SK-N-SH (cell line): ENCODE measurements around the gene MPDZ. TPM values are rescaled to one million over a fixed set of nuclear protein-coding genes. Genes with fewer than 3 reads are reported as not detected.

Experiments used
- CTCF ChIA-PET: fragments of 300-600, 350-600 bp; formaldehyde crosslinking; extraction: SDS; loops from one replicate; lab custom pipeline; 2021; lab: Yijun Ruan, JAX
- POLR2A ChIA-PET: fragments of 350-600 bp; sonication (Branson Sonifier 250); formaldehyde crosslinking; extraction: SDS; loops from one replicate; lab custom pipeline; 2020; ENCODE audit warnings: antibody characterized with exemption, inconsistent platforms; lab: Yijun Ruan, JAX
- DNase-seq: peaks from one replicate; pipeline ENCODE4 v3.0.0; 2012
- H2AFZ ChIP-seq: fragments of 200-600 bp; sonication (generic); 2 replicates; pipeline ENCODE4 v1.8.1; 2016; ENCODE audit warnings: antibody characterized with exemption, mild to moderate bottlenecking, low read depth
- H3F3A ChIP-seq: fragments of 200-600 bp; sonication (generic); replicated peaks from 2 replicates; pipeline ENCODE3; 2016; ENCODE audit warnings: antibody characterized with exemption, mild to moderate bottlenecking; ENCODE audit not compliant: insufficient read depth
- H3K27ac ChIP-seq, 2 experiments: fragments of 200-500 bp in 1 of 2; fragments of 200-600 bp in 1 of 2; sonication (Bioruptor generic) in 1 of 2; sonication (generic), shearing (Covaris generic) in 1 of 2; 2 replicates each; pipeline versions ENCODE4 v1.5.1 to v1.6.1; 2014 to 2016; ENCODE audit warnings: low read depth in 2 of 2, inconsistent platforms in 1 of 2, low read length in 1 of 2, mild to moderate bottlenecking in 1 of 2, mixed read lengths in 1 of 2
- H3K27me3 ChIP-seq: fragments of 200-600 bp; sonication (generic), shearing (Covaris generic); 2 replicates; pipeline ENCODE4 v1.6.1; 2016; ENCODE audit warnings: mixed run types; ENCODE audit not compliant: insufficient read depth
- H3K36me3 ChIP-seq, 2 experiments: fragments of 200-500 bp in 1 of 2; fragments of 200-600 bp in 1 of 2; sonication (Bioruptor generic) in 1 of 2; sonication (generic) in 1 of 2; replicated peaks in 1 of 2; 2 replicates each; pipeline versions ENCODE3 to v1.5.1; 2014 to 2016; ENCODE audit warnings: low read length in 1 of 2, mild to moderate bottlenecking in 1 of 2; ENCODE audit not compliant: insufficient read depth in 2 of 2, control insufficient read depth in 1 of 2
- H3K4me1 ChIP-seq, 2 experiments: fragments of 200-500 bp in 1 of 2; fragments of 200-600 bp in 1 of 2; sonication (Bioruptor generic) in 1 of 2; sonication (generic), shearing (Covaris generic) in 1 of 2; 2 replicates each; pipeline versions ENCODE4 v1.5.1 to v1.6.1; 2014 to 2016; ENCODE audit warnings: low read depth in 1 of 2, low read length in 1 of 2, mixed run types in 1 of 2; ENCODE audit not compliant: insufficient read depth in 2 of 2, control insufficient read depth in 1 of 2
- H3K4me2 ChIP-seq: fragments of 200-600 bp; sonication (generic), shearing (Covaris generic); 2 replicates; pipeline ENCODE4 v1.6.1; 2017; ENCODE audit warnings: mixed run types
- H3K4me3 ChIP-seq, 2 experiments: fragments of 200-500 bp in 1 of 2; fragments of 200-600 bp in 1 of 2; sonication (Bioruptor generic) in 1 of 2; sonication (generic), shearing (Covaris generic) in 1 of 2; 2 replicates each; pipeline versions ENCODE4 v1.5.1 to v1.8.1; 2014 to 2016; ENCODE audit warnings: low read depth in 2 of 2, inconsistent platforms in 1 of 2, low read length in 1 of 2, mild to moderate bottlenecking in 1 of 2, mixed read lengths in 1 of 2, moderate library complexity in 1 of 2
- H3K79me2 ChIP-seq: fragments of 200-600 bp; sonication (generic); 2 replicates; pipeline ENCODE4 v1.8.1; 2017; ENCODE audit warnings: mild to moderate bottlenecking; ENCODE audit not compliant: insufficient read depth
- H3K9ac ChIP-seq: fragments of 200-600 bp; sonication (generic); 2 replicates; pipeline ENCODE4 v1.6.1; 2017; ENCODE audit warnings: mixed run types
- H3K9me2 ChIP-seq: fragments of 200-600 bp; sonication (generic); 2 replicates; pipeline ENCODE4 v1.6.1; 2017; ENCODE audit warnings: mixed run types
- H3K9me3 ChIP-seq: fragments of 200-600 bp; sonication (generic); 2 replicates; pipeline ENCODE4 v1.6.1; 2017; ENCODE audit warnings: mixed run types, mild to moderate bottlenecking, moderate library complexity
- H4K20me1 ChIP-seq: fragments of 200-600 bp; sonication (generic); 2 replicates; pipeline ENCODE4 v1.6.1; 2017; ENCODE audit warnings: mild to moderate bottlenecking, mixed run types; ENCODE audit not compliant: insufficient read depth
- ELF1 ChIP-seq: IDR thresholded peaks from 2 replicates; pipeline ENCODE4 v1.4.0; 2012
- EP300 ChIP-seq, 2 experiments: IDR thresholded peaks; 2 replicates each; pipeline versions ENCODE4 v1.4.0 to v1.6.1; 2012; ENCODE audit warnings: borderline replicate concordance in 1 of 2, low read depth in 1 of 2, low read length in 1 of 2
- FOXM1 ChIP-seq: IDR thresholded peaks from 2 replicates; pipeline ENCODE4 v1.4.0; 2012; ENCODE audit warnings: low read depth, mild to moderate bottlenecking
- GABPA ChIP-seq: IDR thresholded peaks from 2 replicates; pipeline ENCODE4 v1.4.0; 2012; ENCODE audit warnings: low read depth, mild to moderate bottlenecking
- MEF2A ChIP-seq: IDR thresholded peaks from 2 replicates; pipeline ENCODE4 v1.4.0; 2012; ENCODE audit warnings: low read depth, borderline replicate concordance
- PBX3 ChIP-seq: IDR thresholded peaks from 2 replicates; pipeline ENCODE4; 2012
- RCOR1 ChIP-seq: fragments of 150-350 bp; IDR thresholded peaks from 2 replicates; pipeline ENCODE4 v1.6.1; 2017; ENCODE audit warnings: antibody characterized with exemption, low read length
- RFX5 ChIP-seq: IDR thresholded peaks from 2 replicates; pipeline ENCODE4 v1.6.1; 2012; ENCODE audit warnings: mild to moderate bottlenecking, improper control_type of control experiment, low read length
- RXRA ChIP-seq: IDR thresholded peaks from 2 replicates; pipeline ENCODE4 v1.4.0; 2012; ENCODE audit warnings: low read depth, mild to moderate bottlenecking, borderline replicate concordance
- ZBTB33 ChIP-seq: IDR thresholded peaks from 2 replicates; pipeline ENCODE4 v1.4.0; 2012; ENCODE audit warnings: low read depth, borderline replicate concordance
- WGBS: methylation state at CpG from one replicate; pipeline ENCODE4 v1.1.6; 2017; ENCODE audit warnings: low lambda C conversion rate; 5-methylcytosine and 5-hydroxymethylcytosine counted together
- polyA plus RNA-seq, 3 experiments: library from polyadenylated mRNA; depleted of rRNA; stranded (reverse); fragments of >200 nt; gene quantifications; 2 replicates each; pipeline ENCODE4 v1.2.3, GENCODE V29; 2012
- TF ChIP-seq, protein P1 (sequence below): IDR thresholded peaks from 2 replicates; pipeline ENCODE4 v1.6.1; 2012; ENCODE audit warnings: mild to moderate bottlenecking, low read depth, low read length, moderate library complexity
- TF ChIP-seq, protein P2 (sequence below): IDR thresholded peaks from 2 replicates; pipeline ENCODE4 v1.4.0; 2012; ENCODE audit warnings: low read depth

The MPDZ gene
- polyA plus RNA-seq, 1 of the 3 experiments (the other 2 are of a cell fraction) = 20.5 TPM

- TF ChIP-seq, protein P1, sequence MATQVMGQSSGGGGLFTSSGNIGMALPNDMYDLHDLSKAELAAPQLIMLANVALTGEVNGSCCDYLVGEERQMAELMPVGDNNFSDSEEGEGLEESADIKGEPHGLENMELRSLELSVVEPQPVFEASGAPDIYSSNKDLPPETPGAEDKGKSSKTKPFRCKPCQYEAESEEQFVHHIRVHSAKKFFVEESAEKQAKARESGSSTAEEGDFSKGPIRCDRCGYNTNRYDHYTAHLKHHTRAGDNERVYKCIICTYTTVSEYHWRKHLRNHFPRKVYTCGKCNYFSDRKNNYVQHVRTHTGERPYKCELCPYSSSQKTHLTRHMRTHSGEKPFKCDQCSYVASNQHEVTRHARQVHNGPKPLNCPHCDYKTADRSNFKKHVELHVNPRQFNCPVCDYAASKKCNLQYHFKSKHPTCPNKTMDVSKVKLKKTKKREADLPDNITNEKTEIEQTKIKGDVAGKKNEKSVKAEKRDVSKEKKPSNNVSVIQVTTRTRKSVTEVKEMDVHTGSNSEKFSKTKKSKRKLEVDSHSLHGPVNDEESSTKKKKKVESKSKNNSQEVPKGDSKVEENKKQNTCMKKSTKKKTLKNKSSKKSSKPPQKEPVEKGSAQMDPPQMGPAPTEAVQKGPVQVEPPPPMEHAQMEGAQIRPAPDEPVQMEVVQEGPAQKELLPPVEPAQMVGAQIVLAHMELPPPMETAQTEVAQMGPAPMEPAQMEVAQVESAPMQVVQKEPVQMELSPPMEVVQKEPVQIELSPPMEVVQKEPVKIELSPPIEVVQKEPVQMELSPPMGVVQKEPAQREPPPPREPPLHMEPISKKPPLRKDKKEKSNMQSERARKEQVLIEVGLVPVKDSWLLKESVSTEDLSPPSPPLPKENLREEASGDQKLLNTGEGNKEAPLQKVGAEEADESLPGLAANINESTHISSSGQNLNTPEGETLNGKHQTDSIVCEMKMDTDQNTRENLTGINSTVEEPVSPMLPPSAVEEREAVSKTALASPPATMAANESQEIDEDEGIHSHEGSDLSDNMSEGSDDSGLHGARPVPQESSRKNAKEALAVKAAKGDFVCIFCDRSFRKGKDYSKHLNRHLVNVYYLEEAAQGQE = no peak
- TF ChIP-seq PBX3 (no peak), MEF2A (no peak), FOXM1 (no peak), RXRA (no peak), ZBTB33 (no peak), ELF1 (no peak)
These were observed 69.2 kb downstream of the MPDZ start (continued) for GRCh38 chr9:13210306-13210705.

GRCh38 chr9:13209498-13209897 is 70.0 kb downstream of the MPDZ start:
- ChIA-PET CTCF (interaction anchor here (0.7 kb wide), 1 partner anchor 31 kb away, joined by 3 read pairs; no protein-coding TSS in a partner anchor), POLR2A (no interaction called here)
- WGBS = 89% methylated on average over 3 of the region's 3 CpGs
- Histone ChIP-seq H3K79me2 (no peaks in the 10 kb centered on the region), H3K4me2 (no peak overlapping the region), H3K27ac (no peak overlapping the region), H3K27me3 (no peaks in the 10 kb centered on the region), H3K36me3 (peaks cover 36 to 54% of the 10 kb centered on the region in 2 experiments), H3K9me3 (no peaks in the 10 kb centered on the region), H2AFZ (no peak overlapping the region), H4K20me1 (no peaks in the 10 kb centered on the region), H3F3A (peaks cover 3% of the 10 kb centered on the region), H3K9me2 (no peaks in the 10 kb centered on the region), H3K4me3 (no peak overlapping the region), H3K9ac (no peak overlapping the region), H3K4me1 (no peaks in the 10 kb centered on the region; a peak in 1 of 4 replicates)
- TF ChIP-seq GABPA (no peak), EP300 (IDR thresholded peaks at IDR 0.05; ENCODE audit: borderline replicate concordance in 1 of 2, low read depth in 1 of 2, low read length in 1 of 2) (no peak), RXRA (no peak), RCOR1 (no peak), RFX5 (no peak)
- TF ChIP-seq, protein P2, sequence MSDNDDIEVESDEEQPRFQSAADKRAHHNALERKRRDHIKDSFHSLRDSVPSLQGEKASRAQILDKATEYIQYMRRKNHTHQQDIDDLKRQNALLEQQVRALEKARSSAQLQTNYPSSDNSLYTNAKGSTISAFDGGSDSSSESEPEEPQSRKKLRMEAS = no peak
- no peak for DNase-seq
